GM12873 (cell line): Measurements from ENCODE around the gene CDH4.

Source experiments
- CTCF ChIP-seq: IDR thresholded peaks from 2 replicates; pipeline ENCODE4 v1.5.1; 2012; ENCODE audit warnings: low read depth, mild to moderate bottlenecking, moderate library complexity, low read length, control low read depth; ENCODE audit not compliant: insufficient read depth; ENCODE audit errors: missing control alignments

Gene CDH4

GRCh38 chr20:61346996-61347395 lies 94.9 kb downstream of the CDH4 start:
- no peak for TF ChIP-seq CTCF

- no peak for TF ChIP-seq CTCF
Measured at GRCh38 chr20:61347443-61347842, 95.4 kb downstream of the CDH4 start.

- TF ChIP-seq CTCF: no peak
Measured at GRCh38 chr20:61349447-61350165, 97.5 kb downstream of the CDH4 start.

GRCh38 chr20:61350500-61351250 lies 98.6 kb downstream of the CDH4 start:
- no peak for TF ChIP-seq CTCF

GRCh38 chr20:61352346-61353260 lies 100.5 kb downstream of the CDH4 start:
- no peak for TF ChIP-seq CTCF

GRCh38 chr20:61353261-61354000 lies 101.4 kb downstream of the CDH4 start:
- no peak for TF ChIP-seq CTCF

GRCh38 chr20:61354001-61354390 lies 101.9 kb downstream of the CDH4 start:
- TF ChIP-seq CTCF: no peak
